ENCODE results near the gene MPPE1. TPM values are rescaled to one million over a fixed set of nuclear protein-coding genes. Genes with fewer than 3 reads are reported as not detected.
"Not testable (repeated sequence)": the region's sequence is repeated elsewhere in the genome, so short reads cannot be mapped to it uniquely, and the experiment has no call there.

MPPE1 gene
- total and polyA plus RNA-seq, 5 experiments from 2014 or later = 37.1 to 85.6 (median 40.9) TPM

GRCh38 chr18:11859282-11859830 is 48.8 kb downstream of the MPPE1 start:
- peak overlapping the region in 4 of 10 donors; percentile 37 to 84 (median 58) for H3K27ac Mint-ChIP-seq
- H3K36me3 Mint-ChIP-seq = peaks cover 0 to 12% (median 0%) of the 10 kb centered on the region in 3 donors
- no peak for DNase-seq
- no peak overlapping the region for H3K4me3 Mint-ChIP-seq
- H3K27me3 Mint-ChIP-seq = no peaks in the 10 kb centered on the region
- POLR2A ChIA-PET = interaction anchor here (1.0 kb wide), 1 partner anchor 9 kb away, joined by 4 read pairs; no protein-coding TSS in a partner anchor
- H3K9me3 Mint-ChIP-seq = no peaks in the 10 kb centered on the region
- ATAC-seq = no peak
- H3K4me1 Mint-ChIP-seq = peaks cover 0 to 23% (median 9%) of the 10 kb centered on the region in 4 donors

- DNase-seq (no peak), ATAC-seq (no peak)
- Mint-ChIP-seq H3K9me3 (no peaks in the 10 kb centered on the region), H3K4me1 (peaks cover 5 to 44% (median 22%) of the 10 kb centered on the region in 4 donors), H3K36me3 (peaks cover 0 to 14% (median 0%) of the 10 kb centered on the region in 3 donors), H3K27ac (peak overlapping the region in 4 of 10 donors; percentile 2 to 67 (median 26)), H3K4me3 (no peak overlapping the region), H3K27me3 (no peaks in the 10 kb centered on the region)
- POLR2A ChIA-PET = no interaction called here
Measured at GRCh38 chr18:11857177-11857887, 50.8 kb downstream of the MPPE1 start.

- peak overlapping the region in 6 of 10 donors; percentile 17 to 79 (median 57) for H3K27ac Mint-ChIP-seq
- POLR2A ChIA-PET, DNase-seq, H3K27me3 Mint-ChIP-seq, H3K9me3 Mint-ChIP-seq, ATAC-seq: not testable (repeated sequence)
- H3K4me1 Mint-ChIP-seq = peaks cover 18 to 67% (median 44%) of the 10 kb centered on the region in 4 donors
- peaks cover 1 to 14% (median 4%) of the 10 kb centered on the region in 3 donors for H3K36me3 Mint-ChIP-seq
- H3K4me3 Mint-ChIP-seq = peak overlapping the region in 5 of 10 donors; percentile 13 to 66 (median 33)
Measured at GRCh38 chr18:11854554-11854953, 53.6 kb downstream of the MPPE1 start.

- H3K4me3 Mint-ChIP-seq = peak overlapping the region; percentile 92 to 100 (median 100)
- no peaks in the 10 kb centered on the region for H3K27me3 Mint-ChIP-seq
- H3K9me3 Mint-ChIP-seq = no peaks in the 10 kb centered on the region
- ATAC-seq (peak; percentile 43), DNase-seq (peak; percentile 38 to 79 (median 60))
- POLR2A ChIA-PET = interaction anchor here (0.7 to 1.0 kb wide), 3 partner anchors 22 to 130 kb away, joined by 3 to 6 read pairs (median 3); partner anchors contain the start of genes IMPA2 and MPPE1
- H3K27ac Mint-ChIP-seq = peak overlapping the region; percentile 99 to 100 (median 100)
- peaks cover 16 to 60% (median 42%) of the 10 kb centered on the region in 4 donors for H3K4me1 Mint-ChIP-seq
- H3K36me3 Mint-ChIP-seq = peaks cover 1 to 14% (median 4%) of the 10 kb centered on the region in 3 donors
Measured at GRCh38 chr18:11851806-11852337, 56.2 kb downstream of the MPPE1 start.

- peak; percentile 92 to 98 (median 96) for DNase-seq
- Mint-ChIP-seq H3K27ac (peak within 1 kb of the TSS; percentile 99 to 100 (median 100)), H3K27me3 (no peaks in the 10 kb centered on the region), H3K4me3 (peak within 1 kb of the TSS; percentile 92 to 100 (median 100)), H3K4me1 (peaks cover 16 to 60% (median 41%) of the 10 kb centered on the region in 4 donors), H3K9me3 (no peaks in the 10 kb centered on the region), H3K36me3 (peaks cover 1 to 14% (median 4%) of the 10 kb centered on the region in 3 donors)
- POLR2A ChIA-PET = interaction anchor here (0.7 to 2.4 kb wide), 9 partner anchors 15 to 1938 kb away, joined by 3 to 15 read pairs (median 3); partner anchors contain the start of genes CEP76, IMPA2, MPPE1 and VAPA
- peak; percentile 81 to 82 for ATAC-seq
Measured at GRCh38 chr18:11851146-11851805, 56.8 kb downstream of the MPPE1 start, which contains the start of gene CHMP1B. Gene CHMP1B (plus strand): TSS chr18:11851413. CDS start chr18:11851512, 99 bp downstream.

- H3K27ac Mint-ChIP-seq = peak overlapping the region; percentile 99 to 100 (median 100)
- peaks cover 16 to 57% (median 41%) of the 10 kb centered on the region in 4 donors for H3K4me1 Mint-ChIP-seq
- no peaks in the 10 kb centered on the region for H3K9me3 Mint-ChIP-seq
- ATAC-seq (peak; percentile 46 to 48), DNase-seq (no peak)
- H3K4me3 Mint-ChIP-seq = peak overlapping the region; percentile 92 to 100 (median 100)
- POLR2A ChIA-PET = interaction anchor here (0.6 to 2.6 kb wide), 9 partner anchors 8 to 1937 kb away, joined by 3 to 15 read pairs (median 4); partner anchors contain the start of genes CEP76, MPPE1 and VAPA
- peaks cover 1 to 13% (median 4%) of the 10 kb centered on the region in 3 donors for H3K36me3 Mint-ChIP-seq
- no peaks in the 10 kb centered on the region for H3K27me3 Mint-ChIP-seq
Measured at GRCh38 chr18:11850821-11851145, 57.3 kb downstream of the MPPE1 start.

- POLR2A ChIA-PET = interaction anchor here (0.6 to 2.6 kb wide), 11 partner anchors 9 to 1937 kb away, joined by 3 to 15 read pairs (median 4); partner anchors contain the start of genes CEP76, MPPE1 and VAPA
- peak overlapping the region; percentile 92 to 100 (median 100) for H3K4me3 Mint-ChIP-seq
- peak overlapping the region; percentile 99 to 100 (median 100) for H3K27ac Mint-ChIP-seq
- H3K4me1 Mint-ChIP-seq = peaks cover 16 to 54% (median 39%) of the 10 kb centered on the region in 4 donors
- ATAC-seq (peak; percentile 41 to 54), DNase-seq (peak; percentile 33 to 81 (median 64))
- H3K27me3 Mint-ChIP-seq = no peaks in the 10 kb centered on the region
- no peaks in the 10 kb centered on the region for H3K9me3 Mint-ChIP-seq
- peaks cover 1 to 6% (median 4%) of the 10 kb centered on the region in 3 donors for H3K36me3 Mint-ChIP-seq
Measured at GRCh38 chr18:11849841-11850634, 58.1 kb downstream of the MPPE1 start.

GRCh38 chr18:11849279-11849678 is 58.8 kb downstream of the MPPE1 start:
- Mint-ChIP-seq H3K36me3 (peaks cover 1 to 4% (median 1%) of the 10 kb centered on the region in 3 donors), H3K4me1 (peaks cover 16 to 47% (median 37%) of the 10 kb centered on the region in 4 donors), H3K4me3 (peak overlapping the region in 7 of 10 donors; percentile 42 to 100 (median 92)), H3K27me3 (no peaks in the 10 kb centered on the region), H3K27ac (peak overlapping the region; percentile 99 to 100 (median 100)), H3K9me3 (no peaks in the 10 kb centered on the region)
- ATAC-seq (no peak), DNase-seq (no peak)
- POLR2A ChIA-PET = interaction anchor here (0.7 to 2.6 kb wide), 3 partner anchors 9 to 208 kb away, joined by 3 to 15 read pairs (median 10); partner anchors contain the start of gene MPPE1

GRCh38 chr18:11847811-11848210 is 60.3 kb downstream of the MPPE1 start:
- H3K27me3 Mint-ChIP-seq = no peaks in the 10 kb centered on the region
- DNase-seq (no peak), ATAC-seq (no peak)
- peaks cover 16 to 32% (median 24%) of the 10 kb centered on the region in 4 donors for H3K4me1 Mint-ChIP-seq
- H3K36me3 Mint-ChIP-seq = peaks cover 0 to 4% (median 1%) of the 10 kb centered on the region in 3 donors
- POLR2A ChIA-PET = interaction anchor here (0.6 kb wide), 2 partner anchors 8 to 1129 kb away, joined by 4 to 5 read pairs; no protein-coding TSS in a partner anchor
- H3K9me3 Mint-ChIP-seq = no peaks in the 10 kb centered on the region
- no peak overlapping the region for H3K4me3 Mint-ChIP-seq
- peak overlapping the region in 7 of 10 donors; percentile 2 to 100 (median 78) for H3K27ac Mint-ChIP-seq

- Mint-ChIP-seq H3K36me3 (no peaks in the 10 kb centered on the region), H3K4me1 (peaks cover 9 to 16% (median 10%) of the 10 kb centered on the region in 4 donors), H3K9me3 (no peaks in the 10 kb centered on the region), H3K27ac (peak overlapping the region in 3 of 10 donors; percentile 21 to 69 (median 33)), H3K4me3 (no peak overlapping the region), H3K27me3 (no peaks in the 10 kb centered on the region)
- DNase-seq = no peak
- POLR2A ChIA-PET = no interaction called here
- ATAC-seq = no peak
Measured at GRCh38 chr18:11845654-11846053, 62.5 kb downstream of the MPPE1 start.

- H3K36me3 Mint-ChIP-seq = no peaks in the 10 kb centered on the region
- H3K4me1 Mint-ChIP-seq = peaks cover 0 to 4% (median 0%) of the 10 kb centered on the region in 4 donors
- ATAC-seq (no peak), DNase-seq (no peak)
- no peaks in the 10 kb centered on the region for H3K9me3 Mint-ChIP-seq
- POLR2A ChIA-PET = no interaction called here
- H3K27me3 Mint-ChIP-seq = no peaks in the 10 kb centered on the region
- no peak overlapping the region for H3K27ac Mint-ChIP-seq
- no peak overlapping the region for H3K4me3 Mint-ChIP-seq
Measured at GRCh38 chr18:11844436-11844835, 63.7 kb downstream of the MPPE1 start.

Data from naive thymus-derived CD8-positive, alpha-beta T cell (primary cell).